A549 (cell line): ENCODE data around the gene HPN.
"Not testable (repeated sequence)": the region's sequence is repeated elsewhere in the genome, so short reads cannot be mapped to it uniquely, and the experiment has no call there.

ENCODE experiments used
- EP300 ChIP-seq, 2 experiments: fragments of >200 bp; sonication (Bioruptor Twin); formaldehyde crosslinking; IDR thresholded peaks; 2 replicates in 1 of 2; 3 replicates in 1 of 2; pipeline ENCODE4 v1.6.1; 2016 to 2017
- MAFK ChIP-seq: fragments of 450-650 bp; IDR thresholded peaks from 2 replicates; pipeline ENCODE4 v1.6.1; 2014; ENCODE audit not compliant: partially characterized antibody
- MAZ ChIP-seq: fragments of 150-350 bp; IDR thresholded peaks from 2 replicates; pipeline ENCODE4 v1.6.1; 2014; ENCODE audit warnings: antibody characterized with exemption, low read depth, low read length, borderline replicate concordance
- POLR2A ChIP-seq: IDR thresholded peaks from 2 replicates; pipeline ENCODE4 v1.6.1; 2012; ENCODE audit warnings: mild to moderate bottlenecking, low read length
- SMC3 ChIP-seq: fragments of >200 bp; sonication (Bioruptor Twin); formaldehyde crosslinking; IDR thresholded peaks from 3 replicates; pipeline ENCODE4 v1.6.1; 2018; ENCODE audit warnings: inconsistent platforms
- TF ChIP-seq, protein P1 (sequence below): fragments of >200 bp; sonication (Bioruptor Twin); formaldehyde crosslinking; IDR thresholded peaks from 3 replicates; pipeline ENCODE4 v1.5.1; 2016

DNA sequence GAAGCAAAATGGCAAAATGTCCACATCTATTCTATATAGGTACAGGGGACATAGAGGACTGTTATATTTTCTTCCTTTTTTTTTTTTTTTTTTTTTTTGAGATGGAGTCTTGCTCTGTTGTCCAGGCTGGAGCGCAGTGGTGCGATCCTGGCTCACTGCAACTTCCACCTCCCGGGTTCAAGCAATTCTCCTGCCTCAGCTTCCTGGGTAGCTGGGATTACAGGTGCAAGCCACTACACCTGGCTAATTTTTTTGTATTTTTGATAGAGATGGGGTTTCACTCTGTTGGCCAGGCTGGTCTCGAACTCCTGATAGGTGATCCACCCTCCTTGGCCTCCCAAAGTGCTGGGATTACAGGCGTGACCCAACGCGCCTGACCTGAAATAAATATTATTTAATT lies 43.3 kb upstream of the HPN start:
- TF ChIP-seq SMC3; EP300 (IDR thresholded peaks at IDR 0.05); MAZ; MAFK; POLR2A: not testable (repeated sequence)
- TF ChIP-seq, protein P1, sequence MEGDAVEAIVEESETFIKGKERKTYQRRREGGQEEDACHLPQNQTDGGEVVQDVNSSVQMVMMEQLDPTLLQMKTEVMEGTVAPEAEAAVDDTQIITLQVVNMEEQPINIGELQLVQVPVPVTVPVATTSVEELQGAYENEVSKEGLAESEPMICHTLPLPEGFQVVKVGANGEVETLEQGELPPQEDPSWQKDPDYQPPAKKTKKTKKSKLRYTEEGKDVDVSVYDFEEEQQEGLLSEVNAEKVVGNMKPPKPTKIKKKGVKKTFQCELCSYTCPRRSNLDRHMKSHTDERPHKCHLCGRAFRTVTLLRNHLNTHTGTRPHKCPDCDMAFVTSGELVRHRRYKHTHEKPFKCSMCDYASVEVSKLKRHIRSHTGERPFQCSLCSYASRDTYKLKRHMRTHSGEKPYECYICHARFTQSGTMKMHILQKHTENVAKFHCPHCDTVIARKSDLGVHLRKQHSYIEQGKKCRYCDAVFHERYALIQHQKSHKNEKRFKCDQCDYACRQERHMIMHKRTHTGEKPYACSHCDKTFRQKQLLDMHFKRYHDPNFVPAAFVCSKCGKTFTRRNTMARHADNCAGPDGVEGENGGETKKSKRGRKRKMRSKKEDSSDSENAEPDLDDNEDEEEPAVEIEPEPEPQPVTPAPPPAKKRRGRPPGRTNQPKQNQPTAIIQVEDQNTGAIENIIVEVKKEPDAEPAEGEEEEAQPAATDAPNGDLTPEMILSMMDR, result not testable (repeated sequence)
